Activated naive CD4-positive, alpha-beta T cell treated with anti-CD3 and anti-CD28 coated beads, Interleukin-2, amount 50 U/mL, for 72 hours (primary cell): ENCODE results near the gene CREBBP. TPM values are rescaled to one million over a fixed set of nuclear protein-coding genes. Genes with fewer than 3 reads are reported as not detected.
"Not testable (repeated sequence)": the region's sequence is repeated elsewhere in the genome, so short reads cannot be mapped to it uniquely, and the experiment has no call there.

Experiments used
- ATAC-seq, 2 donors: fragments of 150-1000 bp; cut with Tn5 transposase; 2 replicates each; pipeline ENCODE4 v1.10.0; 2021; ENCODE audit warnings: mild to moderate bottlenecking in 2 of 2, moderate library complexity in 2 of 2
- DNase-seq, 2 donors: peaks; one replicate each; pipeline ENCODE4 v3.0.0; 2021 to 2022; ENCODE audit warnings: low spot score in 2 of 2
- H3K27ac Mint-ChIP-seq, 2 donors: one replicate each; pipeline ENCODE4 v1.8.0; 2022; ENCODE audit warnings: mild to moderate bottlenecking in 2 of 2, mixed read lengths in 2 of 2
- H3K36me3 Mint-ChIP-seq, 2 donors: one replicate each; pipeline ENCODE4 v1.8.0; 2022; ENCODE audit warnings: mixed read lengths in 2 of 2
- H3K9me3 Mint-ChIP-seq, 2 donors: one replicate each; pipeline ENCODE4 v1.8.0; 2022; ENCODE audit warnings: mixed read lengths in 2 of 2
- total RNA-seq, 2 donors: library from RNA; stranded (reverse); gene quantifications; one replicate each; pipeline ENCODE4 v1.2.3, GENCODE V29; 2022

Gene CREBBP
- total RNA-seq, 2 donors from 2014 or later = 39.9 to 50.0 TPM

DNA sequence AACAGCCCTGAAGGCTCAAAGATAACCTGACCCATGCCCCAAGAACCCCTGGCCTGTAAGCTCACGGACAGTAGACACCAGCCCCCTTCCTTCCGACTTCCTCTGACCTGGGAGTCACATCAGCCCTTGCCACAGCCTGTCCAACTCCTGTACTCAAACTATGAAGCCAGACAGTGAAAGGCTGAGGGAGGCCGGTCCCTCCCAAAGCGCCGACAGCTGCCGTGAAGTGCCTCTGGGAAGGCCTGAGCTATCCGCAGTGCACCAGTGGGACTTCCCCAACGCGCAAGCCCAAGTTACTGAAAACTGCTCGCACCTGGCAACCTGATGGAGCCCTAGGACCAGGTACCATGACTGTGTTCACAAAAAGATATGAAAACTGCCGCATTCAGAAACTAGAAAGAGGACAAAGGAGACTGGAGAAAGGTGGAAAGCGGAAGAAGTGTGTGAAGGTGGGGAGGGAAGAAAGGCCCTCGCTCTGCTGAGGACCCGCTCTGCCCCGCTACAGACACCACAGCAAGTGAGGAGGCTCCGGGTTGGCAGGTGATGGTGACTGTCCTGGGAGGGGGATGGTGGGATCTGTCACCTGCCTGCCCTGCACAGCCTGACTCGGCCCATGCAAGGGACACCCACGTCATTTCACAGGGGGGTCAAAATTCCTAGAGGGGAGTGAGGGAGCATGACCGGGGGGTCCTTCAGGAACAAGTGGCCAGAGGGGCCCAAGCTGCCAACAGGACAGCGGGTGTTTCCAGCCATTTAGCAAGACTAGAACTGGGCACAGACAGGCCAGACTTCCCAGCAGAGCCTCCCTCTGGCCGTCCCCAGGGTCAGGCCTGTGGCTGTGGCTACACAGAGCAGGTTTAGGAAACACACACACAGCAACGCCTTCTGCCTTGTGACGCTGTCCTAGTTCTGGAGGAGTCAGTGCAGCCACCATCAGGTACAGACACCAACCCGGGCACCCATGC is 150.1 kb downstream of the CREBBP start:
- no peak for DNase-seq
- Mint-ChIP-seq H3K27ac (peak overlapping the region in 1 of 2 donors; percentile 81), H3K36me3 (peaks cover 6 to 15% of the 10 kb centered on the region in 2 donors), H3K9me3 (no peaks in the 10 kb centered on the region)
- ATAC-seq = no peak

DNA sequence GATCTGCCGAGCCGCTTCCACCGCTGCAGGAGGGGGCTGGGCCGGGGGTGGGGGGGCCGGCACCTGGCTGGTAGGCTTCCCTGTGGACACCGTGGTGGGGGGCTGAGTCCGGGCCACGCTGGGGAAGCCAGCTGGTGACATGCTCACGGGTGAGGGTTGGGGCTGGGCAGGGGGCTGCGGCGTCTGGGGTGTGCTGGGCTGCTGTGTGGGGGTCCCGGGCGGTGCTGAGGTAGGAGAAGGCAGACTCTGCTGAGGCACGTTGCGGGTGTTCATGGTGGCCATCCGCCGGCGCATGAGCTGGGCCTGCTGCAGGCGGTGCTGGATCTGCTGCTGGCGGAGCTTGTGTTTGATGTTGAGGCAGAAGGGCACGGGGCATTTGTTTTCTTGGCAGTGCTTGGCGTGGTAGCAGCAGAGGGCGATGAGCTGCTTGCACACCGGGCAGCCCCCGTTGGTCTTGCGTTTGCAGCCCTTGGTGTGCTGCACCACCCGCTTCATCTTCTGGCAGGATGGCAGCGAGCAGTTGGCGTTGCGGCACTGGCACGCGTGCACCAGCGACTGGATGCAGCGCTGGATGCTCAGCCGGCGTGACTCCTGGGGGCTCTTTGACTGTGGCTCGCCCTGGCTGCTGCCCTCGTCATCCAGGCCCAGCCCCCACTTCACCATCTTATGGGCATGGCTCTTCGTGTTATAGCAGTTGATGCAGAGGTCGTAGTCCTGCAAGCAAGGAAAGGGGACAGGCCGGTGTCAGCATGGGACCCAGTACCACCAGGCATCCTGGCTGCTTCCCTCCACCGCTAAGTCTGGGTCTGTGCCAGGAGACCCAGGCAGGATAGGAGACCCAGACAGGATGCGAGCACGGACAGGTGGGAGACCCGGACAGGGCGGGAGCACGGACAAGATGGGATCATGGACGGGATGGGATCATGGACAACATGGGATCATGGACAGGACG is 151.1 kb downstream of the CREBBP start:
- Mint-ChIP-seq H3K9me3 (no peaks in the 10 kb centered on the region), H3K36me3 (peaks cover 6 to 15% of the 10 kb centered on the region in 2 donors), H3K27ac (peak overlapping the region in 1 of 2 donors; percentile 81)
- ATAC-seq (no peak), DNase-seq (no peak)

- Mint-ChIP-seq H3K9me3 (no peaks in the 10 kb centered on the region), H3K27ac (peak overlapping the region in 1 of 2 donors; percentile 6), H3K36me3 (peaks cover 6 to 15% of the 10 kb centered on the region in 2 donors)
- no peak for DNase-seq
- no peak for ATAC-seq
These were observed 151.9 kb downstream of the CREBBP start for GRCh38 chr16:3728424-3729160.

DNA sequence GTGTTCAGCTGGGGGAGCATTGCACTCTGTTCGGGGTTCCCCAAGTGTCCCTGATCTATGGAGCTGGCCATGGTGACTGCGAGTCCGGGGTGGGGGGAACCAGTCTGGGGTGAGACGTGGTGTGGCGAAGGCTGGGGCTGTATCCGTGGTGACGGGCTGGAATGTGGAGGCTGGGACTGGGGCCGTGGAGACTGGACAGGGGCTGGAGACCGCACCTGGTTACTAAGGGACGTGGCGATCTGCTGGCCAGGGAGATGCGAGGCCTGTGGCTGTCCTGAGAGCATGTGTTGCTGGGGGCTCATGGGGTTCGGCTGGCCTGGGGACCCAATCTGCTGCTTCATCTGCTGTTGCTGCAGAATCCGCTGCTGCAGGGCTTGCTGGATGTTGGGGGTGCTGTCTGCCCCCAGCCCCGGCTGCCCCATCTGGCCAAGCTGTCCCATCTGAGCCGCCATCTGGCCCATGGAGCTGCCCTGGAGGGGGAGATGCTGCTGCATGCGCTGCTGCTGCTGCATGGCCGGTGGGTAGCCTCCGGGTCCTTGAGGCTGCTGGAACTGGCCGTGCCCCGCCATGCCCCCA is 152.6 kb downstream of the CREBBP start:
- H3K27ac Mint-ChIP-seq = no peak overlapping the region

GRCh38 chr16:3726021-3726687 is 154.4 kb downstream of the CREBBP start:
- Mint-ChIP-seq H3K9me3 (no peaks in the 10 kb centered on the region), H3K36me3 (peaks cover 6 to 10% of the 10 kb centered on the region in 2 donors), H3K27ac (no peak overlapping the region)
- ATAC-seq = no peak
- no peak for DNase-seq

More for the DNA sequence above, 152.6 kb downstream of the CREBBP start:
- H3K9me3 Mint-ChIP-seq = no peaks in the 10 kb centered on the region
- ATAC-seq (no peak), DNase-seq (no peak)
- peaks cover 6 to 15% of the 10 kb centered on the region in 2 donors for H3K36me3 Mint-ChIP-seq

GRCh38 chr16:3725276-3725675 is 155.2 kb downstream of the CREBBP start:
- H3K9me3 Mint-ChIP-seq = no peaks in the 10 kb centered on the region

GRCh38 chr16:3722508-3722907 is 158.0 kb downstream of the CREBBP start:
- H3K9me3 Mint-ChIP-seq = no peaks in the 10 kb centered on the region
- DNase-seq (no peak), ATAC-seq (no peak)
- H3K36me3 Mint-ChIP-seq = no peaks in the 10 kb centered on the region
- no peak overlapping the region for H3K27ac Mint-ChIP-seq

More at GRCh38 chr16:3725276-3725675, 155.2 kb downstream of the CREBBP start:
- ATAC-seq (no peak), DNase-seq (no peak)
- Mint-ChIP-seq H3K27ac (peak overlapping the region in 1 of 2 donors; percentile 50), H3K36me3 (peaks cover 2 to 10% of the 10 kb centered on the region in 2 donors)

DNA sequence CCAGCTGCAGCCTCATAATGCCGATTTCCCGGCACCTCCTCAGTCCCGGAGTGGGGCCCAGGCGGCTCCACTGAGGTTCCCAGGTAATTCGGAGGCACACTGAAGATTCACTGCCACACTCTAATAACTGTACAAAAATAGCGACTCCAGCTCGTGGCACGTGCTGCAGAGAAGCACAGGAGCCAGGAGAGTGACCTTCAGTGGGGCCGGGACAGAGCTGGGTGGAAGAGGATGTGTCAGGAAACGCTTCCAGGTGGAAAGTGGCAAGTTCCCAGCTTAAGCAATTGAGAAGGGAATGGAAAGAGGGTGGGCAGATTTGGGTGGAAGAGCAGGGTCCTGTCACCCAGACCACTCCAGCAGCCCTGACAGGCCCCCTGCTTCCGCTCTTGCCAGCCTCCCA is 160.1 kb downstream of the CREBBP start:
- Mint-ChIP-seq H3K36me3 (peaks cover 9 to 10% of the 10 kb centered on the region in 2 donors), H3K9me3 (no peaks in the 10 kb centered on the region), H3K27ac (no peak overlapping the region)
- DNase-seq (no peak), ATAC-seq (no peak)

GRCh38 chr16:3718628-3719027 is 161.9 kb downstream of the CREBBP start:
- H3K36me3 Mint-ChIP-seq = peaks cover 10 to 24% of the 10 kb centered on the region in 2 donors
- H3K27ac Mint-ChIP-seq = peak overlapping the region in 1 of 2 donors; percentile 89
- H3K9me3 Mint-ChIP-seq = no peaks in the 10 kb centered on the region
- no peak for DNase-seq
- ATAC-seq = no peak

DNA sequence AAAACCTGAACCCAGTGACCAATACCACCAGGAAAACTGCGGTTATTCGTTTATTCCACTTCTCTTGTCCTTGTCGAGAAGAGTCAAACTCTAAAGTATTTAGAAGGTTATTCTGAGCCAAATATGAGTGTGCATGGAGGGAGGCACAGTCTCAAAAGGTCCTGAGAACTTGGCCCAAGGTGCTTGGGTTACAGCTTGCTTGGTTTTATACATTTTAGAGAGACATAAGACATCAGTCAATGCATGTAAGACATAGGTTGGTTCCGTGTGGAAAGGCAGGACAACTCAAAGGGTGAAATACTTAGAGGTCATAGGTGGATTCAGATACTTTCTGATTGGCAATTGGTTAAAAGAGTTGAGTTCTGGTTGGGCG is 162.5 kb downstream of the CREBBP start:
- DNase-seq = no peak
- ATAC-seq = no peak
- Mint-ChIP-seq H3K27ac (peak overlapping the region; percentile 73 to 89), H3K9me3 (no peaks in the 10 kb centered on the region), H3K36me3 (peaks cover 11 to 30% of the 10 kb centered on the region in 2 donors)

DNA sequence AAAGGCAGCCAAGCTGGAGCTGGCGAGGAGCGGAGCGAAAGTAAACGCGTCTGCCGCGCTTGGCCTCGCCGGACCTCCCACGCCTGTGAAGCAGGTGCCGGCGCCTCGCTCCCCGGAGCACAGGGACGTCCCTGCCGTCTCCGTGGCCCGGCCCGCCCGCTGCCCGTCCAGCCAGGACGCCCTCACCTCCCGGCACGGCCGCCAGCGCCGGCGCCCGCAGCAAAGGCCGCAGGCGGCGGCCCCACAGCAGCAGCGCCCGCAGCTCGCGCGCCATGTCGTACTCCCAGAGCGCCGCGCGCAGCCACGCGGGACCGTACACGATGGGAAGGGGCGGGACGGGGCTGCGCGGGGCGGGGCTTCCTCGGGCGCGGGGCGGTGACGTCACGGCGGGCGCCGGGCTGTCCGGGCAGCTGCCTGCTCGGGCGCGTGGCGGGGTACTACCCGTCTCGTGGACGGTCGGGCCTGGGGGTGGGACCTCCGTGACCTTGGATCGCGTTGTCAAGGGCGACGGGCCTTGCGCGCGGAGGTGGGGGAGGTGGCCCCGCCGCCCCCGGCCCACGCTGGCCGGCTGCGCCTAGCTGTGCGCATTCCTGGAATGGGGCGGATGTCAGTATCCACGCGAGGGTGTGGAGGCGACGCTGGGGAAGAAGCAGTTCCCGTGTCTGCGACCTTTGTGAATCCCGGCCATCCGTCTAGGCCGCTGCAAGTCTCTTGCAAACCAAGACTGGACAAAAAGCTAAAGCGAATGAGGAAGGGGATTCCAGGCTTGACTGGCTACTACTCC is 163.1 kb downstream of the CREBBP start, which contains the start of gene TRAP1:
TSS of gene TRAP1 (minus strand) at position 290 of the 784 bp plus-strand sequence. CDS start at position 274, 16 bp downstream.
- DNase-seq (peak; percentile 91), ATAC-seq (peak; percentile 95 to 97)
- Mint-ChIP-seq H3K9me3 (no peaks in the 10 kb centered on the region), H3K36me3 (peaks cover 14 to 36% of the 10 kb centered on the region in 2 donors), H3K27ac (peak within 1 kb of the TSS; percentile 89 to 96)

DNA sequence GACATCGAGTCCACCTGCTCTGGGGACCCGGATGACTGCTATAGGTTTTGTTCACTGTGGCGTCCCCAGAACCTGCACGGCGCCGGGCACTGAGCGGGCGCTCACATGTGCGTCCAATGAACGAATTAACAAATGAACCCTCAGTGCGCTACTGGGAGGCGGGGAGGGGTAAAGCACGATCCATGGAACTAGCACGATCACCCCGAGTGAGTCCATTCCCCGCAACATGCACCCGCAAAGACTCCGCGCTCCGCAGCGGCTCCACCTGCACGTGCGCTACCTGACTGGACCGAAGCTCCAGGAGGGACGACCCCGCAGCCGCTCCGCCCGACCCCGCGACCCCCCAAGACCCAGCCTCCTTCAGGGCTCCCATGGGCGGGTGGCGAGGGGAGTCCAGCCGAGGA is 163.7 kb downstream of the CREBBP start:
- peaks cover 14 to 39% of the 10 kb centered on the region in 2 donors for H3K36me3 Mint-ChIP-seq
- H3K9me3 Mint-ChIP-seq = no peaks in the 10 kb centered on the region
- H3K27ac Mint-ChIP-seq = peak overlapping the region; percentile 89 to 96
- peak; percentile 35 to 43 for ATAC-seq
- peak; percentile 45 to 58 for DNase-seq

- no peak for DNase-seq
- Mint-ChIP-seq H3K36me3 (peaks cover 14 to 39% of the 10 kb centered on the region in 2 donors), H3K9me3 (no peaks in the 10 kb centered on the region), H3K27ac (peak overlapping the region in 1 of 2 donors; percentile 6)
- no peak for ATAC-seq
These were observed 165.1 kb downstream of the CREBBP start for GRCh38 chr16:3715430-3715829.

DNA sequence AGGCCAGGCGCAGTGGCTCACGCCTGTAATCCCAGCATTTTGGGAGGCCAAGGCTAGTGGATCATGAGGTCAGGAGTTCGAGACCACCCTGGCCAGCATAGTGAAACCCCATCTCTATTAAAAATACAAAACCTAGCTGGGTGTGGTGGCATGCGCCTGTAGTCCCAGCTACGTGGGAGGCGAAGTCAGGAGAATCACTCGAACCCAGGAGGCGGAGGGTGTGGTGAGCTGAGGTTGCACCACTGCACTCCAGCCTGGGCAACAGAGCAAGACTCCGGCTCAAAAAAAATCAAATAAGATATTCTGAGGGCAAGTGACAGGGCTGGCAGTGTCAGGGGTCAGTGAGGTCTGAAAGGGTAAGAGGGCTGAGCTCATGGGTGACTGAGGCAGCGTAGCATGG is 166.1 kb downstream of the CREBBP start:
- H3K9me3 Mint-ChIP-seq, ATAC-seq, DNase-seq: not testable (repeated sequence)
- Mint-ChIP-seq H3K27ac (peak overlapping the region in 1 of 2 donors; percentile 7), H3K36me3 (peaks cover 14 to 44% of the 10 kb centered on the region in 2 donors)
